WTC11 (cell line): ENCODE data around the gene HIF3A. TPM values are rescaled to one million over a fixed set of nuclear protein-coding genes. Genes with fewer than 3 reads are reported as not detected.

Source experiments
- ATAC-seq: fragments of 200-7000 bp; cut with Tn5 transposase; 2 replicates; pipeline ENCODE4 v1.10.0; 2021; ENCODE audit warnings: mild to moderate bottlenecking, moderate library complexity
- CTCF ChIA-PET: fragments of 300-600 bp; sonication (Branson Sonifier 250); formaldehyde crosslinking; loops from one replicate; lab custom pipeline; 2021; ENCODE audit warnings: antibody characterized with exemption; lab: Charles Lee
- POLR2A ChIA-PET: fragments of 350-600 bp; sonication (Branson Sonifier 250); formaldehyde crosslinking; loops from one replicate; lab custom pipeline; 2021; ENCODE audit warnings: antibody characterized with exemption; lab: Charles Lee
- DNase-seq: peaks from one replicate; pipeline ENCODE4 v3.0.0; 2021; ENCODE audit warnings: low spot score
- H3K27ac Mint-ChIP-seq: 2 replicates; pipeline ENCODE4 v1.8.0; 2021; ENCODE audit warnings: mixed read lengths
- H3K27me3 Mint-ChIP-seq: 2 replicates; pipeline ENCODE4 v1.8.0; 2021; ENCODE audit warnings: low read depth, mild to moderate bottlenecking, moderate library complexity, mixed read lengths
- H3K36me3 Mint-ChIP-seq: 2 replicates; pipeline ENCODE4 v1.8.0; 2021; ENCODE audit warnings: mixed read lengths
- H3K4me1 Mint-ChIP-seq: 2 replicates; pipeline ENCODE4 v1.8.0; 2022; ENCODE audit warnings: mixed read lengths
- H3K4me3 Mint-ChIP-seq: 2 replicates; pipeline ENCODE4 v1.8.0; 2021; ENCODE audit warnings: mild to moderate bottlenecking, moderate library complexity, mixed read lengths
- H3K9me3 Mint-ChIP-seq: 2 replicates; pipeline ENCODE4 v1.8.0; 2021; ENCODE audit warnings: mixed read lengths
- CBFB ChIP-seq: sonication (generic); formaldehyde crosslinking; IDR thresholded peaks from 2 replicates; pipeline ENCODE4 v1.8.1; 2022; ENCODE audit warnings: mild to moderate bottlenecking, low read depth, missing genetic modification reagents
- CREM ChIP-seq: sonication (generic); formaldehyde crosslinking; IDR thresholded peaks from 2 replicates; pipeline ENCODE4 v1.8.1; 2022; ENCODE audit warnings: mild to moderate bottlenecking, missing genetic modification reagents, moderate library complexity
- ELF4 ChIP-seq: sonication (generic); formaldehyde crosslinking; IDR thresholded peaks from 2 replicates; pipeline ENCODE4 v1.8.1; 2022; ENCODE audit warnings: low read depth, mild to moderate bottlenecking, moderate library complexity, missing genetic modification reagents
- ERG ChIP-seq: fragments of 250-450 bp; sonication (Bioruptor Pico); IDR thresholded peaks from 2 replicates; pipeline ENCODE4 v1.8.0; 2021; ENCODE audit warnings: mild to moderate bottlenecking
- FOXJ3 ChIP-seq: sonication (generic); formaldehyde crosslinking; IDR thresholded peaks from 2 replicates; pipeline ENCODE4 v1.9.0; 2021; ENCODE audit warnings: missing genetic modification reagents, mild to moderate bottlenecking, borderline replicate concordance
- FOXK1 ChIP-seq: sonication (generic); formaldehyde crosslinking; IDR thresholded peaks from 2 replicates; pipeline ENCODE4 v1.8.0; 2022; ENCODE audit warnings: mild to moderate bottlenecking, moderate library complexity, missing genetic modification reagents
- GABPB1 ChIP-seq: sonication (generic); formaldehyde crosslinking; IDR thresholded peaks from 2 replicates; pipeline ENCODE4 v1.8.1; 2023; ENCODE audit warnings: mild to moderate bottlenecking, missing genetic modification reagents
- HMGA2 ChIP-seq: fragments of 250-450 bp; sonication (Bioruptor Pico); IDR thresholded peaks from 2 replicates; pipeline ENCODE4 v1.4.0; 2021; ENCODE audit warnings: mild to moderate bottlenecking, moderate library complexity
- JAZF1 ChIP-seq: fragments of 250-450 bp; sonication (Bioruptor Pico); IDR thresholded peaks from 2 replicates; pipeline ENCODE4 v1.9.0; 2021; ENCODE audit warnings: moderate library complexity, mild to moderate bottlenecking, inconsistent platforms
- KAT7 ChIP-seq: sonication (generic); formaldehyde crosslinking; IDR thresholded peaks from 2 replicates; pipeline ENCODE4 v1.8.1; 2023; ENCODE audit warnings: missing genetic modification reagents, mild to moderate bottlenecking, borderline replicate concordance
- MYBL2 ChIP-seq: sonication (generic); formaldehyde crosslinking; IDR thresholded peaks from 2 replicates; pipeline ENCODE4 v1.8.1; 2023; ENCODE audit warnings: mild to moderate bottlenecking, moderate library complexity, missing genetic modification reagents
- NFE2L1 ChIP-seq: sonication (generic); formaldehyde crosslinking; IDR thresholded peaks from 2 replicates; pipeline ENCODE4 v1.8.1; 2023; ENCODE audit warnings: missing genetic modification reagents
- OVOL2 ChIP-seq: fragments of 250-450 bp; sonication (Bioruptor Pico); IDR thresholded peaks from 2 replicates; pipeline ENCODE4 v1.9.0; 2021; ENCODE audit warnings: mild to moderate bottlenecking, borderline replicate concordance
- PRDM15 ChIP-seq: sonication (generic); formaldehyde crosslinking; IDR thresholded peaks from 2 replicates; pipeline ENCODE4 v1.8.0; 2022; ENCODE audit warnings: missing genetic modification reagents
- SMAD4 ChIP-seq: sonication (generic); formaldehyde crosslinking; IDR thresholded peaks from 2 replicates; pipeline ENCODE4 v1.8.0; 2022; ENCODE audit warnings: mild to moderate bottlenecking, missing genetic modification reagents
- TEAD4 ChIP-seq: sonication (generic); formaldehyde crosslinking; IDR thresholded peaks from 2 replicates; pipeline ENCODE4 v1.8.0; 2022; ENCODE audit warnings: mild to moderate bottlenecking, missing genetic modification reagents
- USF1 ChIP-seq: sonication (generic); formaldehyde crosslinking; IDR thresholded peaks from 2 replicates; pipeline ENCODE4 v1.8.0; 2022; ENCODE audit warnings: mild to moderate bottlenecking, missing genetic modification reagents
- USF2 ChIP-seq: sonication (generic); formaldehyde crosslinking; IDR thresholded peaks from 2 replicates; pipeline ENCODE4 v1.8.1; 2023; ENCODE audit warnings: mild to moderate bottlenecking, missing genetic modification reagents, moderate library complexity
- ZBTB21 ChIP-seq: sonication (generic); formaldehyde crosslinking; IDR thresholded peaks from 2 replicates; pipeline ENCODE4 v1.8.1; 2023; ENCODE audit warnings: mild to moderate bottlenecking, missing genetic modification reagents, borderline replicate concordance
- ZNF138 ChIP-seq: sonication (generic); formaldehyde crosslinking; conservative IDR thresholded peaks from 2 replicates; pipeline ENCODE4 v1.8.1; 2022; ENCODE audit warnings: mild to moderate bottlenecking, moderate library complexity, missing genetic modification reagents
- ZNF281 ChIP-seq: sonication (generic); formaldehyde crosslinking; IDR thresholded peaks from 2 replicates; pipeline ENCODE4 v1.8.0; 2023; ENCODE audit warnings: mild to moderate bottlenecking, missing genetic modification reagents
- ZNF317 ChIP-seq: sonication (generic); formaldehyde crosslinking; IDR thresholded peaks from 2 replicates; pipeline ENCODE4 v1.8.1; 2023; ENCODE audit warnings: low read depth, mild to moderate bottlenecking, moderate library complexity, missing genetic modification reagents, borderline replicate concordance
- ZNF416 ChIP-seq: fragments of 250-450 bp; sonication (Bioruptor Pico); IDR thresholded peaks from 2 replicates; pipeline ENCODE4 v1.9.0; 2021; ENCODE audit warnings: mild to moderate bottlenecking, inconsistent platforms
- ZNF532 ChIP-seq: fragments of 250-450 bp; sonication (Bioruptor Pico); IDR thresholded peaks from 2 replicates; pipeline ENCODE4 v1.9.0; 2021; ENCODE audit warnings: mild to moderate bottlenecking, borderline replicate concordance
- total RNA-seq: library from RNA; stranded (reverse); gene quantifications from 3 replicates; pipeline ENCODE4 v1.2.3, GENCODE V29; 2021

The HIF3A gene
- total RNA-seq, 1 experiment from 2014 or later: 31.8 TPM

- POLR2A ChIA-PET: no interaction called here
- peaks cover 15% of the 10 kb centered on the region for H3K36me3 Mint-ChIP-seq
- no peaks in the 10 kb centered on the region for H3K9me3 Mint-ChIP-seq
- ATAC-seq (no peak), DNase-seq (no peak)
- no peak overlapping the region for H3K4me3 Mint-ChIP-seq
- CTCF ChIA-PET: interaction anchor here (0.9 to 1.1 kb wide), 2 partner anchors 10 to 170 kb away, joined by 3 read pairs; no protein-coding TSS in a partner anchor
- peaks cover 32% of the 10 kb centered on the region for H3K4me1 Mint-ChIP-seq
- no peaks in the 10 kb centered on the region for H3K27me3 Mint-ChIP-seq
- TF ChIP-seq CBFB (CRISPR knock-in tag): no peak
- no peak for TF ChIP-seq TEAD4 (CRISPR knock-in tag)
- TF ChIP-seq ZNF281 (CRISPR knock-in tag): no peak
- no peak for TF ChIP-seq USF1 (CRISPR knock-in tag)
- no peak for TF ChIP-seq FOXJ3 (CRISPR knock-in tag)
- TF ChIP-seq ZNF532: no peak
- no peak for TF ChIP-seq MYBL2 (CRISPR knock-in tag)
- TF ChIP-seq ERG: no peak
- no peak for TF ChIP-seq ZNF138 (CRISPR knock-in tag)
- no peak for TF ChIP-seq FOXK1 (CRISPR knock-in tag)
- TF ChIP-seq ZNF317 (CRISPR knock-in tag): no peak
- TF ChIP-seq ELF4 (CRISPR knock-in tag): no peak
- no peak overlapping the region for H3K27ac Mint-ChIP-seq
These were observed 71.3 kb downstream of the HIF3A start for GRCh38 chr19:46368116-46368515.

GRCh38 chr19:46369817-46370216, 73.0 kb downstream of the HIF3A start:
- ChIA-PET POLR2A (no interaction called here), CTCF (interaction anchor here (0.6 to 1.6 kb wide), 4 partner anchors 23 to 292 kb away, joined by 3 to 5 read pairs (median 4); partner anchors contain the start of gene PPP5C)
- ATAC-seq: no peak
- Mint-ChIP-seq H3K27me3 (no peaks in the 10 kb centered on the region), H3K36me3 (peaks cover 10% of the 10 kb centered on the region; the same call in 1 of the 2 replicates), H3K27ac (no peak overlapping the region), H3K4me3 (no peak overlapping the region), H3K4me1 (peaks cover 47% of the 10 kb centered on the region), H3K9me3 (no peaks in the 10 kb centered on the region)
- no peak for DNase-seq
- TF ChIP-seq GABPB1 (CRISPR knock-in tag): no peak
- no peak for TF ChIP-seq SMAD4
- no peak for TF ChIP-seq CREM (CRISPR knock-in tag)
- no peak for TF ChIP-seq JAZF1 (CRISPR knock-in tag)
- TF ChIP-seq PRDM15 (CRISPR knock-in tag): no peak
- TF ChIP-seq OVOL2: no peak
- TF ChIP-seq MYBL2 (CRISPR knock-in tag): no peak
- TF ChIP-seq ZBTB21 (CRISPR knock-in tag): no peak
- no peak for TF ChIP-seq HMGA2 (CRISPR knock-in tag)
- no peak for TF ChIP-seq USF2 (CRISPR knock-in tag)
- no peak for TF ChIP-seq NFE2L1
- no peak for TF ChIP-seq KAT7 (CRISPR knock-in tag)
- TF ChIP-seq ZNF416: no peak
